ENCODE measurements around the gene SHROOM2.

DNA sequence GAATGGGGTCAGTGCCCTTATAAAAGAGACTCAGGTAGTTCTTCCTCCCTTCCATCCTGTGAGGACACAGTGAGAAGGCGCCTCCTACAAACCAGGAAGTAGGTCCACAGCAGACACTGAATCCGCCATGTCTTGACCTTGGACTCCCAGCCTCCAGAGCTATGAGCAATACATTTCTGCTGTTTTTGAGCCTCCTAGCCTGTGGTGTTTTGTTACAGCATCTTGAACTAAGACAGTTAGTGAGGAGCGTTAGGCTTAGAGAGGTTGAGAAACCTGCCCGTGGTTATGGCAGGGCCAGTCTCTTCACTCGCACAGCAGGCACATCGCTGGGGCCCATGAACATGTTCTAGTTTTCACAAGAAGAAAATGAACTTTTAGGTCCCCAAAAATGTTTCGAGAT lies 19.7 kb downstream of the SHROOM2 start:
- TF ChIP-seq, protein P1, sequence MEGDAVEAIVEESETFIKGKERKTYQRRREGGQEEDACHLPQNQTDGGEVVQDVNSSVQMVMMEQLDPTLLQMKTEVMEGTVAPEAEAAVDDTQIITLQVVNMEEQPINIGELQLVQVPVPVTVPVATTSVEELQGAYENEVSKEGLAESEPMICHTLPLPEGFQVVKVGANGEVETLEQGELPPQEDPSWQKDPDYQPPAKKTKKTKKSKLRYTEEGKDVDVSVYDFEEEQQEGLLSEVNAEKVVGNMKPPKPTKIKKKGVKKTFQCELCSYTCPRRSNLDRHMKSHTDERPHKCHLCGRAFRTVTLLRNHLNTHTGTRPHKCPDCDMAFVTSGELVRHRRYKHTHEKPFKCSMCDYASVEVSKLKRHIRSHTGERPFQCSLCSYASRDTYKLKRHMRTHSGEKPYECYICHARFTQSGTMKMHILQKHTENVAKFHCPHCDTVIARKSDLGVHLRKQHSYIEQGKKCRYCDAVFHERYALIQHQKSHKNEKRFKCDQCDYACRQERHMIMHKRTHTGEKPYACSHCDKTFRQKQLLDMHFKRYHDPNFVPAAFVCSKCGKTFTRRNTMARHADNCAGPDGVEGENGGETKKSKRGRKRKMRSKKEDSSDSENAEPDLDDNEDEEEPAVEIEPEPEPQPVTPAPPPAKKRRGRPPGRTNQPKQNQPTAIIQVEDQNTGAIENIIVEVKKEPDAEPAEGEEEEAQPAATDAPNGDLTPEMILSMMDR (IDR thresholded peaks at IDR 0.05 in 4 of 5, conservative IDR thresholded peaks at IDR 0.05 in 1 of 5): no peak
- no peak for TF ChIP-seq POLR2A (IDR thresholded peaks at IDR 0.05)
